Activated CD4-positive, CD25-positive, alpha-beta regulatory T cell treated with anti-CD3 and anti-CD28 coated beads, Interleukin-2, amount 50 U/mL, for 16 hours (primary cell): Measurements from ENCODE around the gene NUP62.
"Not testable (repeated sequence)": the region's sequence is repeated elsewhere in the genome, so short reads cannot be mapped to it uniquely, and the experiment has no call there.

Experiments
- DNase-seq: peaks from one replicate; pipeline ENCODE4 v3.0.0-alpha.2; 2020; ENCODE audit warnings: low read depth, low spot score

NUP62 gene

GRCh38 chr19:49926515-49926914 is 2.8 kb downstream of the NUP62 start:
- no peak for DNase-seq

- DNase-seq: no peak
Observed at GRCh38 chr19:49925486-49925885, 3.8 kb downstream of the NUP62 start.

- DNase-seq: not testable (repeated sequence)
Observed at GRCh38 chr19:49924881-49925210, 4.5 kb downstream of the NUP62 start.

DNA sequence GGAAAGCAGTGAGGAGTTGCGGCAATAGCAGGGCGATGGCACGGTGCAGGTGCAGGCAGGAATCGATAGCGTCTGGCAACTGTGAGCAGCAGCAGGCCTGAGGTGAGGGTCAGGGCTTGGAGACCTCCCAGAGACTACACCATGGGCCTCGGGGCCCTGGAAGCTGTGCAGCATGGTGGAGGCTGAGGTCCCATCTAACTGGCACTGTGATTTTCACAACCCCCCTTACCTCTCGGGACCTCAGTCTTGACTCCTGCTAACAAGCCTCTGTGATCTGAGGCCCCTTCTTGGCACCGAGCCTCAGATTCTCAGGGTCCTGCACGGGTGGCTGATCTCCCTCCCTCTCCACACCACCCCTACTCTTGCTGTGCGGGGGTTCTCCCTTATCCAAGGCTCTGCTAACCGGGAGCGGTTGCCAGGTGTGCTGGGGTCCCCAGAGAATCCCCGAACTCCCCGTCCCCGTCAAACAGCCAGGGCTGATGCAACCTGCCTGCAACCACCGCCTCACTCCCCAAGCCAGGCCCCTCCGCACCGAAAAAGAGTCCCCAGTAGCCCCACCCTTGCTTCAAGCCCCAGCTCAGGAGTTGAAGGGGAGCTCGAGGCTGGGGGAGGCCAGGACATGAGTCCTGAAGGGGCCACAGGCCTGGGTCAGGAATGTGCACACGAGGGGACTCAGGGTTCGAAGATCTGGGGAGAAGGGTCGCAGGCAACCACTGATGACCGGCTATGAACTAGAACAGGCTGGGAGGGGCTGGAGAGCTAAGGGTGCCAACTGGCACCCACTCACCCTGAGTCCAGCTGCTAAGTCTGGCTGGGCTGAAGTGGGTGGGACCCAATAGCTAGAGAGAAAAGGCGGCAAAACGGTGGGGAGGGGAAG is 5.1 kb downstream of the NUP62 start:
- DNase-seq: no peak

DNA sequence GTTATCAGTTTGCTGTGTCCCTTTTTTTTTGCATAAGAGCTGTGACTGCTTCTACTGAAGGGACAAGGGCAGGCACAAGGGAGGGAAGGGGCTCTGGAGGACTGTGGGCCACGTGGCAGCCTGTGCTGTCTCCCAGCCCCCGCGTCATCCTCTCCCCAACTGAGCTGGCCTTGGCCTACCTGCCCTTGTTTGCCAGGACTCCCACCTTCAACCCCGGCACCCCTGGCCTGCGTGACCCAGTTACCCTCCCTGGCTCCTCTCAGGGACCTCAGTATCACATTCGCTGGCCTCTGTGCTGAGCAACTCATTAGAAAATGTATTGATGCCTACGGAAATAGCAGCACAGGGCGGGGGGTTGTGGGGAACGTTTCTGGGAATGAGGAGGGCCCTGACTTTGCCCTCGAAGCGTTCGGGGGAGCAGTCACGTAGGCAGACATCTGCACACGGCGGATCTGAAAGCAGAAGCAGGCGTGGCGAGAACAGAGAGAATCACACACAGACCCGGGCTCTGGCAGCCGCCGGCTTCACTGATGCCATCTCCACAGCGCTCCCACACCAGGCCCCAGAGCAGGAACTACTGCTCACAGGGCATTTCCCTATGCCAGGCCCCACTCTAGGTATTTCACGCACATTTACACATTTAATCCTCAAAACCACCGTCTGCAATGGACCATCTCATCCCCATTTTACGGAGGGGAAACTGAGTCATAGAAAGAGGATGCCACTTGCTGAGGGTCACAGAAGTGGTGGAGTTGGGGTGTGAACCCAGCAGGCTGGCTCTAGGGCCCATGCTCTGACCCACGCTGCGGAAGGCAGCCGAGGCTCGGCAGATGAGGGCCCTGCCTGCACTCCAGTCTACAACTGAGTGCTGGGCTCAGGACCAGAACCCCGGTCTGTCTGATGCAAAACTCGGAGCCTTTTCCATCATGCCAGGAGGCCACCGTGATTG is 6.0 kb downstream of the NUP62 start:
- DNase-seq: no peak

GRCh38 chr19:49921871-49922795 is 7.2 kb downstream of the NUP62 start:
- no peak for DNase-seq

DNA sequence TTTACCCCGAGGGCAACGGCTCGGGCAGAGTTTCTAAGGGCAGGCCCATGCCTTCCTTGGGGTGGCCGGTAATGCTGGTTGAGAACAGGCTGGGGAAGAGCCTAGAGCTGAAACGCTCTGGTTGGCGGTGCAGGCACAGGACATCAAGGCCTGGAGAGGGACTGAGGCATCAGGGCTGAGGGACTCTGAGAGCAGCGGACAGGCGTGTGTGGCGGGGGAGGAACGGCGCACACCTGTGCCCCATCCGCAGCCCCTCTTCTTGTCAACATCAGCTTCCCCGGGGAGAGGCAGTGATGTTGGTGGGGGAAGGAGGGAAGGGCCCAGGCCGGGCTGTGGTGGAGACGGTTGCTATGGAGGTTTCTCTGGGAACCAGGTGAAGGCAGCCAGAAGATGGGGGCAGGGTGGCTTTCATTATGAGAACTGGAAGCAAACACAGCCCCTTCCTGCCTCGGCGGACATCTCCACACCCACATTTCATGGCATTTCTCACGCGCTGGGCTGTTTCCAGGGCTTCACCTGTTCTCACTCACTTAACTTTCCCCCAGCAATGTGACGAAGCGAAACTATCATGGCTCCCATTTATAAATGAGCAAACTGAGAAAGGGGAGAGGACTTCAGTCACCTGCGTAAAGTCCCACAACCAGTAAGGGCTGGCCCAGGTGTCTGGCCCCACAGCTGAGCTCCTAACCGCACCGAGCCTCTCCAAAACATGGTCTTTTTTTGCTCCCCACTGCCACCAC is 8.5 kb downstream of the NUP62 start:
- no peak for DNase-seq

- DNase-seq: no peak
Observed at GRCh38 chr19:49918089-49918488, 11.2 kb downstream of the NUP62 start.

DNA sequence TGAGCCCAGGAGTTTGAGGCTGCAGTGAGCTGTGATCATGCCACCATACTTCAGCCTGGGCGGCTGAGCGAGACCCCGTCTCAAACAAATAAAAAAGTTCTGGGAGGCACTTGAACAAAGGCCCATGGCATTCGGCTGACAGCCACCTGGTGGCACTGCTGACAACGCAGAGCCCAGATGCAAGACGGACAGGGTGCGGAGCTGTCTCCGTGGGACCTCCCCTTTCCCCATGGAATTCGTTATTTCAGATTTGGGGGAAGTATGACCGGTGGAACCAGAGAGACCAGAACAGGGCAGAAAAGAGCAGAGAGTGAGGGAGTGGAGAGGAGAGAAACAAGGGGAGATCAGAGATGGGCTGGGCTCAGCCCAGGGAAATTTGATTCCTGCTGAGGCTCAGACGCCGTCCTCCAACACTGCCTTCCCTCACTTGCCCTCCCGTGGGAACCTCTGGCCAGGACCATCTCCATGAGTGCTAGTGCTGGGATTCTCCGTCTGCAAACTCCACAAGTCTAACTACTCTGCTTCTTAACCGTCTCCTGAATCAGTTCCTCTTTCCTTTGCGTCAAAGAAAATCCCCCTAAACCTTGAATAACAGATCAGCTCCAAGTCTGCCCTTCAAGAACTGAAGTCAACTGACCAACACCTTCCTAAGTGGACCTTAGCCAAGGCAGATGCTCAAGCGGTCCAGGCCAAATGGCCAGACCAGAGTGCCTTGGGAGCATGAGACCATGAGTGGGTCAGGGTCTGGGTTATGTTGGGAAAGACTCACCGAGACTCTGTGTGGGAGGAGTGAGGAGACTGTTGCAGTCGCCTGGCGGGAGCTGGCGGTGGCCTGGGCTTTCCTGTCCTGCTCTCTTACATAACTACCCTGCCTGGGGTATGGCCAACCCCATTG is 12.2 kb downstream of the NUP62 start:
- DNase-seq: no peak

- DNase-seq: no peak
Observed at GRCh38 chr19:49915271-49915670, 14.0 kb downstream of the NUP62 start.

DNA sequence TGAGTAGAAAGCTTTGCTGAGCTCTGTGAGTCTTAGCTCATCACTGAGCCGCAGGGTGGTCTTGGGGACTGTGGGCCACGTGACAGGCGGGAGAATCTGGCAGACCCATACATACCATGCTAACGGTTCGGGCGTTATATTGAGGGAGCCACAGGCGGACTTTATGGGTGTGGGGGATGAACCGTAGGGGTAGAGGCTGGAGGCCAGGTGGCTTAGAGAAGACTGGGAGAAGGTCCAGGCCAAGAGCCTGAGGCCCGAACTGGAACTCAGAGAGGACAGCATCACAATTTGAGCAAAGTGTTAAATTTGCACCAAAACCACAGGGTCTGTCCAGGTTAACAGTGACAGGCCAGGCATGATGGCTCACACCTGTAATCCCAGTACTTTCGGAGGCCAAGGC is 15.6 kb downstream of the NUP62 start:
- DNase-seq: no peak

GRCh38 chr19:49912965-49913685 is 16.2 kb downstream of the NUP62 start:
- DNase-seq: no peak

GRCh38 chr19:49911381-49912145 is 17.7 kb downstream of the NUP62 start:
- DNase-seq: no peak

DNA sequence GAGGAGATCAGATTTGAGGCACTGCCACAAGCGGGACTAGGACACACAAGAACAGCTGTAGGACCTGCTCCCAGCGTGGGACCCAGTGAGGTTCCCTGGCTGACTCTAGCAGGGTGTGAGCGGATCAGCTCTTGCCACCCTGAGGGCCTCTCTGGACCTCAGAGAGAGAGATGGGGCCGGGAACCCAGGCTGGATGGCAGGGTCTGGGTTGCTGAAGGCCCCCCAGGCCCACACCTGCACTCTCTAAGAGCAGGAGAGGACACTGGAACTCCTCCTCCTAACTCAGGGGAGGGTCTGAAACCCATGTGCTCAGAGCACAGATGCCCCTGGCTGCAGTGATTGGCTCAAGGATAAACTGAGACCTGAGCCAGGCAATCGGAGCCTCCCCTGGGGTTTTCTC is 19.1 kb downstream of the NUP62 start:
- DNase-seq: no peak

GRCh38 chr19:49908480-49909420 is 20.6 kb downstream of the NUP62 start:
- no peak for DNase-seq

DNA sequence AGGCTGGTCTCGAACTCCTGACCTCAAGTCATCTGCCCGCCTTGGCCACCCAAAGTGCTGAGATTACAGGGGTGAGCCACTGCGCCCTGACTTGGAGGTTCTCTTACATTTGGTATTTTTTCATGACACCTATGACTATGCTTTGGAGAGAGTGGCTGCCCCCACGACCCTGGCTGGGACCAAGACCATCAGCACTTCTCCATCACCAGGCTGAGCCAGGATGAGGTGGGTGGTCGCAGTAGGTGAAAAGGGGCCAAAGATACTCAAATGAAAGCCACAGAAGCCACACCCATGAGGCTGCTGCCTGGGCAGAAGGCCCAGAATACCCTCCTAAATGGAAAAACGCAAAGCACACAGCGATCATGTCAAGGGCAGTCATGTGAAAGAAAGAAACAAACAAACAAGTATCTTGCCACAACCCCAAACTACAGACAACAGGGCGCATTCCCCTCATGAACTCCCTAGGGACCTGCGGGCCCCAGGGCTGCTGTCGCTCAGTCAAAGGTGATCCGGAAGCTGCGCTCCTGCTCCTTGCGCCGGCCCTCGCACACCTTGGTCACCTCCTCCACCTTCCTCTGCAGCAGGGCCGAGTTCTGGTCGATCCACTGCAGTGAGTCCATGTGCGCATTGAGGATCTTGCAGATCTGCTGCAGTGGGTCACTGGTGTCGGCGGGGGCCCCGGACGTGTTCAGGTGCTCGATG is 21.4 kb downstream of the NUP62 start:
- DNase-seq: no peak
